Stimulated activated CD4-positive, alpha-beta T cell treated with anti-CD3 and anti-CD28 coated beads, Interleukin-12 subunit alpha, Interleukin-12 subunit beta, amount 100 ng/mL, for 24 hours (primary cell): Measurements from ENCODE around the gene CHMP2A.

Source experiments
- DNase-seq, 2 experiments: peaks; one replicate each; pipeline ENCODE4 v3.0.0-alpha.2; 2020; ENCODE audit warnings: low read depth in 2 of 2

The CHMP2A gene

DNA sequence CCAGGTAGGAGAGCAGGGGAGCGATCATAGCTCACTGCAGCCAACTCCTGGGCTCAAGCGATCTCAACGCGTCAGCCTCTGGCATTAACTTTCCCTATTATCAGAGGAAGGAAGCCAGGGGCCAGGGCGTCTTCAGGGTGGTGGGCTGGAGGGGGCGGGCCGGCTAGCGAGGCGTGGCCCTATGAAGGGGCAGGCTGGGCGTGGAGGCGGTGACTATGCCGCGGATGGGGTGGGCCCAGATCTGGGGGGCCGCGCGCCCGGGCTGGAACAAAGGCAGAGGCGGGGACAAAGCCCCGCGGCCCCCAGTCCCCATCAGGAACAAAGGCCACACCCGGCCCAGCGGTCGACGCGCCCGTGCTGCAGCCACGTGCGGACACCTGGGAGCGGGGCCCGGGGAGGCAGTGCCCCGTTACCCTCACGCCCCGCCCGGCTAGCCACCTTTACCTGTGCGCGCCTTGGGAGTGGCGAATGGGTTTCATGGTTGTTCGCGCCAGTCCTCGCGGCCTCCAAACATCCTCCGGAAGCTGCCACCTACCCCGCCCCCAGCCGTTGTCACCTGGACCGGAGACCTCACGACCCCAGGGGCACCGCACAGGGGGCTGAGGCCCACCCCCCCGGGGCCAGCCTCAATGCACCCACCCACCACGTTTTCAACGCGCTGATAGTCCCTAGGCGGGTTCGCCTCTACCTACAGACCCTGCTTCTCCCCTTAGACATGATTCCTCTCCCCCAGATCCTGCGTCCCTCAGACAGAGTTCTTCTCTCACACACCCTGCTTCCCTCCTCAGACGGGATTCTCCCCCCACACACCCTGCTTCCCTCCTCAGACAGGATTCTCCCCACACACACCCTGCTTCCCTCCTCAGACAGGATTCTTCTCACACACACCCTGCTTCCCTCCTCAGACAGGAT is 16.4 kb downstream of the CHMP2A start:
- DNase-seq = no peak

DNA sequence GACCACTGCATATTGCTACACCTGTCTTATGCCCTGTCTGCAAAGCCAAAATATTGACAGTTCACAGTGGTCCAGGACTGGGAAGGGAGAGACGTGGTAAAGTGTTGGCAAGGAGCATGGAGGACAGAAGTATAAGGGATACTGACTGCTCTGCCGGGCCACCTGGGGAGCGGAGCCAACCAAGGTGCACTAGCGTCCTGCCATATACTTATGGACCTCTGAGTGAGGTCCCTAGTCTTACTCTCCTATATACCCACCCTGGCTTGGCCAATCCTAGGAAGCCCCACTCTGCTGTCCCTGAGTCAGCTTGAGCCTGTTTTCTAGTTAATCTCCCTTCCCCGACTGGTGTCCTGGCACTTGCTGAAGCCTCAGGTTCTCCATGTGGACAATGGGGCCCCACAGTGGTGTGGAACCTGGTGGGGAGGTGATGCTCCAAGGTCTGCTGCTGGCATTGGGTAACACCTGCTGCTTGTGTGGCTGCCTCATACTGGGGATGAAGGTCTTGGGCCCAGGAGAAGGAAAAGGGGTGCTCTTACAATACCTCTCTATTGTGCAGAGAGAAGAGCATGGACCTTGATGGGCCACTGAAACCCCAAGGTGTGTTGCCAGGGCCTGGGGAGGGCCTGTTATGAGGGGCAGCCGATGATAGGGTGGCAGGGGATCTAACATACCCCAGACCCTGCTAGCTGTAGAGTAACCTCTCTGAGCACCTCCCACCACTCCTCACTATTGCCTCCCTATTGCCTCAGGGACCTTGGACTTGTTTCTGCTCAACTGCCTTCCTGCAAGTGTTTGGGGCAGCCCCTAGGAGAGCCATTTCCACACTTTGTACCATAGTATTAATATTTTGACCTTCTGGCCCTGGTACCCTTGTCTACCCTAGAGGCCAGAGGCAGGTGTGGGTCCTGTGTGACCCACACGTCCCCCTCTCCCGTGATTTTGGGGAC is 17.8 kb downstream of the CHMP2A start:
- DNase-seq = no peak

DNA sequence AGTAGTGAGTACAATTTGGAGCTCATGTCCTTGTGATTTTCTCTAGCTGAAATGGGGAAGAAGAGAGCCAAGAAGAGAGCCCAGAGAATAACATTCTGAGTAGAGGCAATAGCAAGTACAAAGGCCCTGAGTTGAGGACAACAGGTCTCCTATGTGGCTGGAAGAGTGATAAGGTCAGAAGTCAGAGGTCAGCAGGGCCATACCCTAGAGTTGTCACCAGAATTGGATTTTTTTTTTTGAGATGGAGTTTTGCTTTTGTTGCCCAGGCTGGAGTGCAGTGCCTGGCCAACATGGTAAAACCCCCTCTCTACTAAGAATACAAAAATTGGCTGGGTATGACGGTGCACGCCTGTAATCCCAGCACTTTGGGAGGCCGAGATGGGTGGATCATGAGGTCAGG is 19.0 kb downstream of the CHMP2A start:
- no peak for DNase-seq

DNA sequence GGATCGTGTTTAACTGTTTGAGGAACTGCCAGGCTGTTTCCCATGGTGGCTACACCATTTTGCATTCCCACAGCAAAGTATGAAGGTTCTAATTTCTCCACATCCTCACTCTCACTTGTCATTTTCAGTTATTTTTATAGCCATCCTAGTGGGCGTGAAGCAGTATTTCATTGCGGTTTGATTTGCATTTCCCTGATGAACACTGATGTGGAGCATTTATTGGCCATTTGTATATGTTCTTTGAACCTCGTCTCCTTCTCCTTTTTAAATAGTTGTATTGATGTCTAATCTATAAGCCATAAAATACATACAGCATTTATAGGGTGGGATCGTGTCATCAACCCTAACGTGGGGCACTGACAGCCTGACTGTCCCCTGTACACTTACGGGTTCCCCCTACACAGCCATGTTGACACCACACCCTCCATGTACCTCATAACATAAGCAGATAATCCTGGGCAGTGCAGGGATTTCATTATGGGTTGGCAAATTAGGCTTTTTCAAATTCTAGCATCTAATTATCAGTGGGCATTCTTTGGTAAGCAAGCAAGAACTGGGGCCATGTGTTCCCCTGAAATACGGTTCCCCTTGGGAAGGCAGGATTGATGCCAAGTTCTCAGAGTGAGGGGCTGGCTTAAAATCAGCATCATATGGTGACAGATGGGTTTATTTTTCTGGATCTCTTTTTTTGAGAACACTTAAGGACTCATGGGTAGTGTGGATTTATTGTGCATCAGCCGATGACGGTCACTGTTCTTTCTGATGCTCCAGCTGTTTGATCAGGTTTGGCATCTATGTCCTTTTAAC is 23.7 kb downstream of the CHMP2A start:
- DNase-seq = no peak

DNA sequence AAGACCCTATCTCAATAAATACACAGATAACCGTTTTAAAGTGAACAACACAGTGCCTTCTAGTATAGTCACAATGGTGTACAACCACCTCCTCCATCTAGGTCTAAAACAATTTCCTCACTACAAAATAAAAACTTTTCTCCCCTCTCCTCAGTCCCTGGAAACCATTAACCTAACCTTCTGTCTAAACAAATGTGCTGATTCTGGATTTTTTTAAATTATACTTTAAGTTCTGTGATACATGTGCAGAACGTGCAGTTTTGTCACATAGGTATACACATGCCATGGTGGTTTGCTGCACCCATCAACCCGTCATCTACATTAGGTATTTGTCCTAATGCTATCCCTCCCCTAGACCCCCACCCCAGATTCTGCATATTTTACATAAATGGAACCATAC is 25.5 kb downstream of the CHMP2A start:
- DNase-seq = no peak

DNA sequence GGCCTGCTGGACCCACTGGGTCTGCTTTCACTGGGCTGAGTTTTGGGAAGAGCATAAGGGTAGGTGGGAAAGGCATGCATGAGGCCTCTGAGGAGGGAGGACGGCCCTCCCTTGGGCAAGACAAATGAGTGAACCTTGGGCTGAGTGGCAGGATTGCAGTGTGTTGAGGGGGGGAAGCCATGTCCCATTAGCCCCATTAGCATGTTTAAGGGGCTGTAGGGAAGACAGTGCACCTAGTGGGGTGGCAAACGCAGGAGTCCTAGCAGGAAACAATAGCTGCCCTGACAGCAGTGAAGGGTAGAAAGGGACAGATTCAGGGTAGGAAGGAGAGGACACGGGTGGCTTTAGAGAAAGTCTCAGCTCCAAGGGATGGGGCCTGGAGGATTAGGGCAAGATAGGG is 32.2 kb downstream of the CHMP2A start:
- DNase-seq = no peak

DNA sequence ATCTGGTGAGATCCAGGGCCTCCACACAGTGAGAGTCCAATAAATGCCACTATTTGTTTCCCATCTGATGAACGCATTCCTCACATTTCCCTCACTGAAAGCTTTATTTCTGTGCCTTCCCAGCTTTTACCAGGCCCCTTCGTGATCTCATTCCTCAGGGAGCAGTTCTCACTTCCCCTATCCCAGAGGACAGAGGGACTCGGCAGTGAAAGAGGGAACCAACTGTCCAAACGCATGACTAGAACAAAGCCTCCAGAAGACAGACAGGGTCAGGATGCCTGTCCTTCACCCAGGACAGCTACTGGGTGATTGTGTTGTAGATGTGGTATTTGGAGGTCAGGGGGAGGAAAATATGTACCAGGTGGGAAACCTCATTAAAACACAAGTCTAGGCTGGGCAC is 33.3 kb downstream of the CHMP2A start:
- no peak for DNase-seq

DNA sequence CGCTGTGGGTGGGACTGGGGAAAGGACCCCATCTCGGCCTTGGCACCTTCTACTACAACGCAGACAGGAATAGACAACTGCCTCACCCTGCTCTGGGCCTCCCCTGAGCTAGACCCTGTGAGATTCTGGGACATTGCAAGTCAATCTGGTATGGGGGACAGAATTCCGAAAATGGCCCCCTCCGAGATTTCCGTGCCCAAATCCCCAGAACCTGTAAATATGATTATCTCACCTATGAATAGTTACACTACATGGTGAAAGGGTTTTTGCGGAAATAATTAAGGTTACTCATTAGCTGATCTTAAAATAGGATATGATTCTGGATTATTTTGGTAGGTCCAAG is 34.7 kb downstream of the CHMP2A start:
- no peak for DNase-seq

DNA sequence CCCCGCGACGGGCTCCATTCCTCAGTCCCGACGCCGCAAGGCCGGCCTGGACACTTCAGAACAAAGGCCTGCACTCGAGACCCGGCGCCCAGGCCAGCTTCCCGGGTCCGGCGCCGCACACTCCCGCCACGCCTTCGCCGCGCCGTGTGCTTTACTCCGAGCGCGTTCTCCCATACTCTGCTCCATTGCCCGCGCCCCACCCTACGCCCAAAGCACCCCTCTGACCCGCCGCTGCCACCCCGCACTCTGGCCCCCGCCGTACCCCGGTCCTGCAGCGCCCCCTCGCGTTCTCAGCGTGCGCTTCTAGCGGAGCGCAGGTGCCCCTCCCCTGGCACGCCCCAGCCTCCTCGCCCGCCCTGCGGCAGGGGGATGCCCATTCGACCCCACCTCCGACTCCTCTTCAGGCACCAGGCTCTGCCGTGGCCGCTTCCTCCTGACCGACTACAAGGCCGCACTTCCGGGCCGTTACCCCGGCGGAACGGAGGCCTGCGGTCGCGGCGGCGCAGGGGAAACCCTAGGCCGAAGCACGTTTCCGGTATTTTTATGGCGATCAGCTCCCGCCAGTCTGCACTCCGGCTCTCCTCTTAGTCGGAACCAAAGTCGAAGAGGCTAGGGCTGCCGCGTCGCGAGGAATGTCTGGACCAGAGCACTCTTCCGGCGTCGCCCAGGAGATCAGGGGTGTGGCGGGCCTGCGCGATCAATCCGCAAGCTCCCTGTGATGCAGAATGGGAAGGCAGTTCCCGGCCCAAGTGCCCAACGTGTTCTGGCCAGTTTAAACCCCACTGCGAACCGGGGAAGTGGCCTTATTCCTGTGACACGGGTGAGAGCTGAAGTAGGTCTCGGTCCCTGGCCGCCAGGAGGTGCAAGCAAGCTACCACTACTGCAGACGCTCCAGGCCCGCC is 35.3 kb downstream of the CHMP2A start, which contains the start of gene ZBTB45:
Gene ZBTB45 (minus strand): TSS at position 456 of the 902 bp plus-strand sequence. CDS start 2,137 bp downstream, outside the sequence.
- DNase-seq = peak; percentile 84 to 87

DNA sequence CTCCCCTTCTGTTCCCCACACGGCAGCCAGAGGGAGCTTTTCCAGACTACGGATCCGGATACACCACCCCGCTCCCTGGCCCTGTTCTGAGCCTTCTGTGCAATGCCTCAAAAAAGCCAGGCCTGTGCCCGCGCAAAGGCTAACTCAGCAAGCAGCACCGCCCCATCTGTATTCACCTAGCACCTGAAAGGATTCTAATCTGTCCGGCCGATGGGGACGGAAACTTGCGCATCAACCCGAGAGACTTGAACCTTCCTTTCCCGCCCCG is 35.9 kb downstream of the CHMP2A start:
- peak; percentile 26 to 40 for DNase-seq

DNA sequence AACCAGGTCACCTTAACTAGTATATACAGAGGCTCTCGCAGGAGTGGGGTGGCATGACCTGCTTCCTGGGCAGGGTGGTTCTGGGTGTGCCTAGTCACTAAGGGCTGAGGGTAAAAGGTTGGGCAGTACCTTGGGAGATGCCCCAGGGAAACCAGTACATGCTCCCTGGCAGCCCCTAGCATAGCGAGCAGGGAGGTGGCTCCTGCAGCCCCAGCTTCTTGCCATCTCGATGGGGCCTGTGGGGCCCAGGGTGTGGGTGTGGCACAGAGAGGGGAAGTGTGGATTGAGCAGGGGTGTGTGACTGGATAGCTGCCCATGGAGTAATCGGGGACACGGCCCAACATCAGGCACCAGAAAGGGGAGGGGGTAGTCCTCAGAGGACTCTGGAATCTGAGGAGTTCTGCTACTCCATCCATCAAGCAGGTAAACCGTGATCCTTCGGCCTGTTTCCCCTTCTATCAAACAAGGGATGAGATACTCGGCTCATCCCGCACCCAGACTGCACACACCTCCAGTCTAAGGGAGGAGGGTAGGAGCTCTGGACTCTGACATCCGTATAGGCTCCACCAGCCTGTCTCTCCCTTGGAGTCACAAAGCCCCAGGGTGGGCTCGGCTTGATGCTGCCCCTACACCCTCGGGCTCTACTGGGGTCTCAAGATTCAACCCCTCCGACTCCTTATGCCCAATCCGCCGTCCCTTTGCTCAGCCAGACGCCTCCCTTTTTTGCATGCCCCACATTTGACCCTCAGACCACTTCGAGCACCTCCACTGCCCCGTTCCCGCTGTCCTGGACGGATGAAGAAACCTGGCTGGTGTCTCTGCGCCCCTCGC is 36.4 kb downstream of the CHMP2A start:
- DNase-seq = no peak

DNA sequence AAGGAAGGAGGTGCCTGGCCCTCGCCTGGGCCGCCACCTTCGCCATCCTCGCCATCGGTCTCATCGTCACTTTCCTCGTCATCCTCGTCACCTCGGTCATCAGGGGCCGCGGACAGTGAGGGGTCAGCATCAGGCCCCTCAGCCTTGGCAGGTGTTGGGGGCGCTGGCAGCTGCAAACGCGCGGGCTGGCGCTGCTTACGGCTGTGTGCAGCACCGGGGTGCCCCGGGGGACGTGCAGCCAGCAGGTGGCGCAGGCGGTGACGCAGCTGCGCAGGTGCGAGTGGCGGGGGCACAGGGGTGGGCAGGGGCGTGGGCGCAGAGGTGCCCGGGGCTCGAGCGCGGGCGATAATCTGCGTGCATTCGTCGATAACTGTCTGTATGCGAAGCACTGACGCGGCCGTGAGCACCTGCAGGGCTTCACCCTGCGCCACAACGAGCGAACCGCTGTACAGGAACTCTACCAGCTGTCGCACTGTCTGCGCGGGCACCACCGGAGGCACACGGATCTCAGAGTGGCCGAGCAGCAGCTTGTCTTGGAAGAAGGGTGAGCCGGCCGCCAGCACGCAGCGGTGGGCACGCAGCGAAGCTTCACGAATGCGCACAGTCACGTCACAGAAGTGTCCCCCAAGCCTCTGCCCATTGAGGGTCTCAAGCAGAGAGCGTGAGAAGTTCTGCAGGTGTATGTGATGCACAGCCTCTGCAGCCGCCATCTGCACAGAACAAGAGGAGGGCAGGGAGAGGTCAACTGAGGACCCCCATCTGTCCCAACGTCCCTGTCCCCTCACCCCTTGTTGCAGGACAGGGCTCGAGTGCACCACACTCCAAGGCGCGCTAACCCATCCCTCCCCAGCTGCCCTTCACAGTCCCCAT is 37.7 kb downstream of the CHMP2A start:
- no peak for DNase-seq

DNA sequence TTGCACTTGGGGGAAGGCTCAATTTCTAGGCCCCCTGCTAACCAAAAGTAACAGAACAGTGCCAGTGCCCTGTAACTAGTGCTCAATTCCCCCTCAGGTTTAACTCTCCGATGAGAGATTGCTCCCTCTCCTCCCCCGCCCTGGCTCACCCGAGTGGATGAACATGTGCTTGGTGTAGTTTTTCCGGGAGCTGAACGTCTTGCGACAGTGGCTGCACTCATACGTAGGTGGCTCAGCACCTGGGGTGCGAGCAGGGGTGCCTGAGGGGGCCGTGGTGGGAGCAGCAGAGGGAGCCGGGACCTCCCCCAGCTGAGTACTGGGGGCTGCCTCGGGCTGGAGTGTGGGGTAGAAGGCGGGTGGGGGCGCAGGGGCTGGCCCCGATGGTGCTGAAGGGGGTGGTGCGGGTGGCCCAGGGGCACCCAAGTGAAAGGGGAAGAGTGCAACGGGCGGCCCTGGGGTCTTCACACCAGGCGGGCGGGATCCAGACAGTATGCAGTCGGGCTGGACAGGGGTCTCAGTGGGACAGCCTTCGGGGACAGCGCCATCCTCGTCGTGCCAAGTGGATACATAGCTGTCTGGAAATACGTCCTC is 38.6 kb downstream of the CHMP2A start:
- no peak for DNase-seq

DNA sequence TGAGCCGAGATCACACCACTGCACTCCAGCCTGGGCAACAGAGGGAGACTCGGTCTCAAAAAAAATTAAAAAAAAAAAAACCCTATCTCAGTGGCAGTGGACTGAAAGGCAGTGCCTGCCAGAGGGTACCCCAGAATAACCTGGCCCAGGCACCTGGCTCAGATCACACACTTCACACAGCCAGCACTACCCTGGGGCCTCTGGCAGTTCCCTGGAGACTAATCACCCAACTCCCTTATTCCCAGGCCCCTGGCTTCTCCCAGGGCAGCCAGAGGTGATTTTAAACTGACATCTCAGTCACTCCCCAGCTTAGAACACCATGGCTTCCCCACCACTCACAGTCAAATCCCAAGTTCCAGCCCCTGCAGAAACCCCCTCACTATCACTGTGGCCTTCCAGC is 39.6 kb downstream of the CHMP2A start:
- DNase-seq = no peak

DNA sequence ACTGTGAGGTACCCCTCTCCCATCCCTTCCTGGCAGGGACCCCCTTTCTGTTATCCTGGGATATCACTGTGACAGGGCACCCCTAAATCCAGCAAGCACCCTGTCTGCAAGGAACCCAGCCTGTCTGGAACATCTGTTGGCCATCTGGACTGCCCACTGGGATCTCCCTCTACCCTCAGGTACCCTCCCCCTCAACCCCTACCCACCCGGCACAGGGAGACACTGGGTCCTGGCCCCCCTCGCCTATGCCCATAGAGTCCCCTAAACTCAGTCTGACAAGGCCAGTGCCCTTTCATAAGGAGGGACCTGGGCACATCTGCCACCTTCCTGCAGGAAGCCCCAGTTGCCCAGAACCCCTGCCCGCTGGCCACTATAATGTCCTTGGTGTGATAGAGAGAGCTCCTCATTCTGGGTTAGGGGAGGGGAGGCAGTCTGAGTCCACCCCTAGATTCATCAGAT is 40.3 kb downstream of the CHMP2A start:
- no peak for DNase-seq

DNA sequence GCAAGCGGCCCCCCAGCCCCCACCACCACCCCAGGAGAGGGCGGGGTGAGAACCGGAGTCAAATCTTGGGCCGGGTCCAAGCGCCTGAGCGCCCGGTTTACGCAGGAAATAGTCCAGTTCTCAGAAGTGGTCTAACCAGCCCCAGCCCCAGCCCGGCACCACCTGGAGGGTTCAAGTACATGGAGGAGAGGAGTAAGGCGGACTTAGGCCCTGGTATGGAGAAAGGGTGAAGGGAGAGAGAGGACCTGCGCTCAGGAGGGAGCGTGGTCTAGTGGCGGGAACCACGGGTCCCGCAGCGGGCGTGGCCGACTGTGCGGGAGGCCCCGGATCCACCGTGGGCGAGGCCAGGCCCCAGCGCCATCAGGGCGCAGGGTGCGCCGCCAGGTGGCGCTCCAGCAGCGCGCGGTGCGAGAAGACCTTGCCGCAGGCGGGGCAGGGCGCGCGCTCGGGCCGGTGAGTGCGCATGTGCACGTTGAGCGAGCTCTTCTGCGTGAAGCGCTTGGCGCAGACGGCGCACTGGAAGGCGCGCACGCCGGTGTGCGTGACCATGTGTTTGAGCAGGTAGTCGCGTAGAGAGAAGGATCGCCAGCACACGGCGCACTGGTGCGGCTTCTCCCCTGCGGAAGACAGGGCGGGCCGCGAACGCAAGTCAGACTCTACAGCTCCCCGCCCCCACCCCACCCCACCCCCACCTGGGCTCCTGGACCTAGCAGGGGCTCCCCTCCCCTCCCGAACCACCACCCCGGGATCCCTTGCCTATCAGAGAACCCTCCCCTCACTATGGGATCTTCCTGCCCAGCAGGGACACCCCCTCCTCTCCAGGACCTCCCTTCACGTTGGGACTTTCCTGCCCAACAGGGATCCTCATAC is 41.0 kb downstream of the CHMP2A start:
- DNase-seq = peak; percentile 87 to 95

DNA sequence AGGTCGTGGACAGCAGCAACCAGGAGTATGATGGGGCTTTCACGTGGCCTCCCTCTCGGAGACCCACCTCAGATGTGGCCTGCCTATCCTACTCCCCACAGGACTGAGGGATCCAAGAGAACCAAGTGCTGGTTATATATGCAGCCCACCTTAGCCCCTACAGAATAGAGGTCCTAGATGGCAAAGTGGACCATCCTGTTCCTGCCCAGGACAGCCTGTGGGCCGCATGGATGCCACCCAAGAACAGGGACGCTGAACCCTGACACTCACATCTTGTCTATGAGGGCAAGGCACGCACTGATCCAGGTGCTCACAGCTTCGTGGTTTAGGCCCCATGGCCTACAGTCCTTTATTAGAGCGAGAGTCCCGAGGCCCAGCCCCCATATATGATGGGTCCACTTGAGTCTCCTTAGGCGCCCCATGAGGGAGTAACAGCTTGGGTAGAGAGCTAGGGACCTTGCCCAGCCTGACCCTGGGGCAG is 41.7 kb downstream of the CHMP2A start:
- no peak for DNase-seq
